ENCODE data around the gene PRKD1. TPM values are rescaled to one million over a fixed set of nuclear protein-coding genes. Genes with fewer than 3 reads are reported as not detected.

The PRKD1 gene
- total RNA-seq, 2 donors from 2014 or later, result 12.0 to 12.6 TPM

- Histone ChIP-seq H3K4me3 (ENCODE audit: low read length) (peak overlapping the region; percentile 85), H3K36me3 (ENCODE audit: control insufficient read depth, insufficient read depth, low read length) (no peaks in the 10 kb centered on the region), H3K27me3 (ENCODE audit: control insufficient read depth, insufficient read depth, low read length, poor library complexity, severe bottlenecking) (peaks cover 25% of the 10 kb centered on the region), H3K9me3 (ENCODE audit: control insufficient read depth, low read length) (no peaks in the 10 kb centered on the region), H3K27ac (ENCODE audit: low read depth, low read length) (no peak overlapping the region), H3K4me1 (ENCODE audit: control insufficient read depth, insufficient read depth, low read length) (no peaks in the 10 kb centered on the region), H3K9ac (ENCODE audit: extremely low read depth, low read length, poor library complexity, severe bottlenecking) (no peak overlapping the region)
- Mint-ChIP-seq H3K27me3 (ENCODE audit: insufficient read depth) (peaks cover 36% of the 10 kb centered on the region), H3K9me3 (no peaks in the 10 kb centered on the region), H3K36me3 (ENCODE audit: low read depth) (no peaks in the 10 kb centered on the region), H3K27ac (no peak overlapping the region), H3K4me3 (peak overlapping the region; percentile 70), H3K4me1 (peaks cover 22% of the 10 kb centered on the region)
- no peak for DNase-seq
- TF ChIP-seq CTCF (conservative IDR thresholded peaks at IDR 0.05), result no peak
- WGBS, 2 experiments (ENCODE audit: insufficient coverage in 1 of 2, insufficient read length in 1 of 2), result 57 to 58% methylated on average over 2 to 3 of the region's 3 CpGs
Observed at GRCh38 chr14:29925736-29926135, 1.9 kb downstream of the PRKD1 start.

- TF ChIP-seq CTCF (conservative IDR thresholded peaks at IDR 0.05), result no peak
- no peak overlapping the region for H3K27ac ChIP-seq (ENCODE audit: low read depth, low read length)
- H3K4me3 ChIP-seq (ENCODE audit: low read length), result peak overlapping the region; percentile 85
- H3K9me3 Mint-ChIP-seq, result no peaks in the 10 kb centered on the region
- H3K27me3 Mint-ChIP-seq (ENCODE audit: insufficient read depth), result peaks cover 30% of the 10 kb centered on the region
- no peak overlapping the region for H3K27ac Mint-ChIP-seq
- no peaks in the 10 kb centered on the region for H3K36me3 Mint-ChIP-seq (ENCODE audit: low read depth)
- no peak overlapping the region for H3K9ac ChIP-seq (ENCODE audit: extremely low read depth, low read length, poor library complexity, severe bottlenecking)
- 61 to 90% methylated on average over 2 to 4 of the region's 5 CpGs for WGBS, 2 experiments (ENCODE audit: insufficient coverage in 1 of 2, insufficient read length in 1 of 2)
- peaks cover 21% of the 10 kb centered on the region for H3K27me3 ChIP-seq (ENCODE audit: control insufficient read depth, insufficient read depth, low read length, poor library complexity, severe bottlenecking)
- H3K4me3 Mint-ChIP-seq, result peak overlapping the region; percentile 70
- peak; percentile 66 for DNase-seq
- H3K4me1 ChIP-seq (ENCODE audit: control insufficient read depth, insufficient read depth, low read length), result no peaks in the 10 kb centered on the region
- H3K4me1 Mint-ChIP-seq, result peaks cover 22% of the 10 kb centered on the region
- no peaks in the 10 kb centered on the region for H3K36me3 ChIP-seq (ENCODE audit: control insufficient read depth, insufficient read depth, low read length)
- no peaks in the 10 kb centered on the region for H3K9me3 ChIP-seq (ENCODE audit: control insufficient read depth, low read length)
Observed at GRCh38 chr14:29925101-29925722, 2.4 kb downstream of the PRKD1 start.

GRCh38 chr14:29919845-29920244 is 7.8 kb downstream of the PRKD1 start:
- no peak for DNase-seq
- no peaks in the 10 kb centered on the region for H3K36me3 Mint-ChIP-seq (ENCODE audit: low read depth)
- TF ChIP-seq CTCF (conservative IDR thresholded peaks at IDR 0.05), result no peak
- Histone ChIP-seq H3K27ac (ENCODE audit: low read depth, low read length) (no peak overlapping the region), H3K27me3 (ENCODE audit: control insufficient read depth, insufficient read depth, low read length, poor library complexity, severe bottlenecking) (no peaks in the 10 kb centered on the region), H3K9ac (ENCODE audit: extremely low read depth, low read length, poor library complexity, severe bottlenecking) (no peak overlapping the region), H3K4me1 (ENCODE audit: control insufficient read depth, insufficient read depth, low read length) (no peaks in the 10 kb centered on the region), H3K9me3 (ENCODE audit: control insufficient read depth, low read length) (no peaks in the 10 kb centered on the region), H3K36me3 (ENCODE audit: control insufficient read depth, insufficient read depth, low read length) (no peaks in the 10 kb centered on the region), H3K4me3 (ENCODE audit: low read length) (no peak overlapping the region)
- H3K4me1 Mint-ChIP-seq, result peaks cover 4% of the 10 kb centered on the region
- WGBS, 2 experiments (ENCODE audit: insufficient coverage in 1 of 2, insufficient read length in 1 of 2), result 84 to 100% methylated on average over 1 to 2 of the region's 2 CpGs
- no peaks in the 10 kb centered on the region for H3K9me3 Mint-ChIP-seq
- no peak overlapping the region for H3K27ac Mint-ChIP-seq
- no peak overlapping the region for H3K4me3 Mint-ChIP-seq
- H3K27me3 Mint-ChIP-seq (ENCODE audit: insufficient read depth), result peaks cover 5% of the 10 kb centered on the region
